AG09319 (cell line): ENCODE data around the gene DHRS13.
A peak's percentile ranks its signal among the peaks of the same experiment; 100 is the strongest.
"Not testable (repeated sequence)": the region's sequence is repeated elsewhere in the genome, so short reads cannot be mapped to it uniquely, and the experiment has no call there.

Source experiments
- DNase-seq: peaks from one replicate; pipeline ENCODE4 v3.0.0-alpha.2; 2010; ENCODE audit warnings: low read depth; ENCODE audit errors: extremely low read depth
- TF ChIP-seq, protein P1 (sequence below): IDR thresholded peaks from 2 replicates; pipeline ENCODE4 v1.5.1; 2011; ENCODE audit warnings: low read depth, mild to moderate bottlenecking, inconsistent platforms, low read length, moderate library complexity

The DHRS13 gene

DNA sequence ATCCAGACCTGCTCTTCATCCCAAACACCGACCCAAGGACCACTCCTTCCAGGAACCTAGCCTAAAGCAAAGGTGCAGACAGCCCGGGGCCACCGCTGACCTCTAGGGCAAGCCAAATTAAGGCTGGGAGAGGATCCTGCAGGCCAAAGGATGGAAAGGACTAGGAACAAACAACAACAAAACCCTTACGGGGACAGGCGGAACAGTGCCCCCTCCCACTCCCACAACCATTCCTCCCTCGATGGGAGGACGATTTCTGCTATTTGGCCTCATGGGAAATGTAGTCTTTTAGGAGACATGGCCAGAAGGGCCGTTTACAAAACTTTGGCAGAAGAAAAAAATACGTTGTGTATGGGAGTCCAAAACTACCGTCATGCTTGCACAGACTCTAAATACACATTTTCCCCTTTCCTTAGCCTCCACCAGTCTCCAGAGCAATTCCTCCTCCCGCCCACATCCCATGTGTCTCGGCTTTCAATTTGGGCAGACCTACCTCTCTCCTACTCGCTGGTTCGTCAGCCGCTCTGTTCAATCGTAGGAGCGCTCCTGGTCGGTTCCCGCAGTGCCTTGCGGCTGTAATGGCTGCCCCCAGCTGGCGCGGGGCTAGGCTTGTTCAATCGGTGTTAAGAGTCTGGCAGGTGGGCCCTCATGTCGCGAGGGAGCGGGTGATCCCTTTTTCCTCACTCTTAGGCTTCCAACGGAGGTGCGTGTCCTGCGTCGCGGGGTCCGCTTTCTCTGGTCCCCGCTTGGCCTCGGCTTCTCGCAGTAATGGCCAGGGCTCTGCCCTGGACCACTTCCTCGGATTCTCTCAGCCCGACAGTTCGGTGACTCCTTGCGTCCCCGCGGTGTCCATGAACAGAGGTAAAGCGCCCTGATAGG is 48.2 kb downstream of the DHRS13 start, which contains the start of gene ERAL1:
ERAL1 (plus strand) TSS at position 560 of the 879 bp plus-strand sequence; CDS start at position 579, 19 bp downstream.
- DNase-seq = peak; percentile 65
- TF ChIP-seq, protein P1, sequence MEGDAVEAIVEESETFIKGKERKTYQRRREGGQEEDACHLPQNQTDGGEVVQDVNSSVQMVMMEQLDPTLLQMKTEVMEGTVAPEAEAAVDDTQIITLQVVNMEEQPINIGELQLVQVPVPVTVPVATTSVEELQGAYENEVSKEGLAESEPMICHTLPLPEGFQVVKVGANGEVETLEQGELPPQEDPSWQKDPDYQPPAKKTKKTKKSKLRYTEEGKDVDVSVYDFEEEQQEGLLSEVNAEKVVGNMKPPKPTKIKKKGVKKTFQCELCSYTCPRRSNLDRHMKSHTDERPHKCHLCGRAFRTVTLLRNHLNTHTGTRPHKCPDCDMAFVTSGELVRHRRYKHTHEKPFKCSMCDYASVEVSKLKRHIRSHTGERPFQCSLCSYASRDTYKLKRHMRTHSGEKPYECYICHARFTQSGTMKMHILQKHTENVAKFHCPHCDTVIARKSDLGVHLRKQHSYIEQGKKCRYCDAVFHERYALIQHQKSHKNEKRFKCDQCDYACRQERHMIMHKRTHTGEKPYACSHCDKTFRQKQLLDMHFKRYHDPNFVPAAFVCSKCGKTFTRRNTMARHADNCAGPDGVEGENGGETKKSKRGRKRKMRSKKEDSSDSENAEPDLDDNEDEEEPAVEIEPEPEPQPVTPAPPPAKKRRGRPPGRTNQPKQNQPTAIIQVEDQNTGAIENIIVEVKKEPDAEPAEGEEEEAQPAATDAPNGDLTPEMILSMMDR = peak; percentile 8

DNA sequence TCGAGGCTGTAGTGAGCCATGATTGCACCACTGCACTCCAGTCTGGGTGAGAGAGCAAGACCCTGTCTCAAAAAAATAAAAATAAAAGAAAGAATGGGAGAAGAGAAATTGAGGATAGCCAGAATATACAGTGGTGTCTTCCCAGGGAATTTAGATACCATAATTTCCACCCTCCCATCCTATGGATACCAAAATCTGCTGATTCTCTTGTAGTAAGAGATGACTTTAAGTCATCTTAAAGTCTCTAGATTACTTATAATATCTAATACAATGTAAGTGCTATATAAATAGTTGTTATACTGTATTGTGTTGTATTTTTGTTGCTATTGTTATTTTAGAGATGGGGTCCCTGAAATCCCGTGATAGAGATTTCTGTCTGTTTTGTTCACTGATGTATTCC is 49.6 kb downstream of the DHRS13 start:
- no peak for DNase-seq

DNA sequence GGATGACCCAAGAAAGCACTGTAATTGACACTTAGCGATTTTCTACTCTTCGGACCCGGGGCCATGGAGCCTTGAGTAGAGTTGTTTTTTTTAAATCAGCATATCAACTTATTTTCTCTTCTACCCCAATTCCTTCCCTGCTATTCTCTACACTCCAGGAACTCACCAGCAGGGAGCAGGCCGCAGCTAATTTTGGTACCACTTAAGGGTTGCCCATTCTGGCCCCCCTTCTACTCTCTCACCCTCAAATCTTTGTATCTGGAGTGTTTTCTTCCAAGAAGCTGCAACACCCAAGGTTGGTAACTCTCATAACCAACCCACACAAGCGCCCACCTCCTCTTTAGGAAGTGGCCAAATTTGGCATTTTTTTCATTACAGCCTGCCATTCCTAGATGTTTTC is 53.6 kb downstream of the DHRS13 start:
- TF ChIP-seq, protein P1 = no peak
- no peak for DNase-seq

More for the DNA sequence above, 49.6 kb downstream of the DHRS13 start:
- TF ChIP-seq, protein P1 = no peak

DNA sequence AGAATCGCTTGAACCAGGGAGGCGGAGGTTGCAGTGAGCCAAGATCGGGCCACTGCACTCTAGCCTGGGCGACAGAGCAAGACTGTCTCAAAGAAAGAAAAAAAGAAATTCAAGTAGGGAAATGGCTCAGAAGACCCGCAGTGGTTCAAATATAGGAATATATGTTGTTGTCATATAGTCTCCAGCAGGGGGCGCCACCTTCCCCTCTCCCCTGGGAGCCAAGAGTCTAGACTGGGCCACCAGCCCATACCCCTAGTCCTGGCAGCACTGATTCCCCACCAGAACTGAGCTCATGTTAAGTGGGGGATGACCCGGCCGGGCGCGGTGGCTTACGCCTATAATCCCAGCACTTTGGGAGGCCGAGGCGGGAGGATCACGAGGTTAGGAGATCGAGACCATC is 54.2 kb downstream of the DHRS13 start:
- TF ChIP-seq, protein P1 = peak; percentile 18
- not testable (repeated sequence) for DNase-seq
